ENCODE results near the gene TEX11. TPM values are rescaled to one million over a fixed set of nuclear protein-coding genes. Genes with fewer than 3 reads are reported as not detected.
"Not testable (repeated sequence)": the region's sequence is repeated elsewhere in the genome, so short reads cannot be mapped to it uniquely, and the experiment has no call there.

TEX11 gene
- total and polyA plus RNA-seq, 8 donors: 0.18 to 4.6 (median 1.6) TPM; not detected in 5

DNA sequence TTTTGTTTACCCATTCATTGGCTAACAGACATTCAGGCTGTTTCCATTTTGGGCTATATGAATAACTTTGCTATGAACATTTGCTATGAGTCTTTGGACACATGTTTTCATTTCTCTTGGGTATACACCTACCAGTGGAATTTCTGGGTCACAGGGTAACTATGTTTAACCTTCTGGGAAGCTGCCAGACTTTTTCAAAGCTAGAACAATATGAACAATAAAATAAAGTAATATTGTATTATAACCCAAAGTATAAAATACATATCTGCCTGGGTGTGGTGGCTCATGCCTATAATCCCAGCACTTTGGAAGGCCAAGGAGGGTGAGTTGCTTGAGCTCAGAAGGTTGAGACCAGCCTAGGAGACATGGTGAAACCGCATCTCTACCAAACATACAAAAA lies 373.3 kb downstream of the TEX11 start:
- WGBS, 5 donors: 44 to 73% (median 62%) methylated on average over 1 of the region's 1 CpG
- Histone ChIP-seq H3K27ac (no peak overlapping the region), H3K9me3 (no peaks in the 10 kb centered on the region), H3K4me1 (no peaks in the 10 kb centered on the region), H3K4me3 (no peak overlapping the region), H3K36me3 (no peaks in the 10 kb centered on the region), H3K27me3 (no peaks in the 10 kb centered on the region)
- peak in 1 of 2 donors; percentile 6 for DNase-seq
- TF ChIP-seq, protein P1, sequence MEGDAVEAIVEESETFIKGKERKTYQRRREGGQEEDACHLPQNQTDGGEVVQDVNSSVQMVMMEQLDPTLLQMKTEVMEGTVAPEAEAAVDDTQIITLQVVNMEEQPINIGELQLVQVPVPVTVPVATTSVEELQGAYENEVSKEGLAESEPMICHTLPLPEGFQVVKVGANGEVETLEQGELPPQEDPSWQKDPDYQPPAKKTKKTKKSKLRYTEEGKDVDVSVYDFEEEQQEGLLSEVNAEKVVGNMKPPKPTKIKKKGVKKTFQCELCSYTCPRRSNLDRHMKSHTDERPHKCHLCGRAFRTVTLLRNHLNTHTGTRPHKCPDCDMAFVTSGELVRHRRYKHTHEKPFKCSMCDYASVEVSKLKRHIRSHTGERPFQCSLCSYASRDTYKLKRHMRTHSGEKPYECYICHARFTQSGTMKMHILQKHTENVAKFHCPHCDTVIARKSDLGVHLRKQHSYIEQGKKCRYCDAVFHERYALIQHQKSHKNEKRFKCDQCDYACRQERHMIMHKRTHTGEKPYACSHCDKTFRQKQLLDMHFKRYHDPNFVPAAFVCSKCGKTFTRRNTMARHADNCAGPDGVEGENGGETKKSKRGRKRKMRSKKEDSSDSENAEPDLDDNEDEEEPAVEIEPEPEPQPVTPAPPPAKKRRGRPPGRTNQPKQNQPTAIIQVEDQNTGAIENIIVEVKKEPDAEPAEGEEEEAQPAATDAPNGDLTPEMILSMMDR (IDR thresholded peaks at IDR 0.05): no peak
- TF ChIP-seq POLR2A (IDR thresholded peaks at IDR 0.05): no peak
- no peak for TF ChIP-seq EP300 (IDR thresholded peaks at IDR 0.05)
- TF ChIP-seq POLR2AphosphoS5 (IDR thresholded peaks at IDR 0.05): no peak
- intact Hi-C loops (cut with DNase I; ENCODE audit: low total_unique reads): no loop called here

DNA sequence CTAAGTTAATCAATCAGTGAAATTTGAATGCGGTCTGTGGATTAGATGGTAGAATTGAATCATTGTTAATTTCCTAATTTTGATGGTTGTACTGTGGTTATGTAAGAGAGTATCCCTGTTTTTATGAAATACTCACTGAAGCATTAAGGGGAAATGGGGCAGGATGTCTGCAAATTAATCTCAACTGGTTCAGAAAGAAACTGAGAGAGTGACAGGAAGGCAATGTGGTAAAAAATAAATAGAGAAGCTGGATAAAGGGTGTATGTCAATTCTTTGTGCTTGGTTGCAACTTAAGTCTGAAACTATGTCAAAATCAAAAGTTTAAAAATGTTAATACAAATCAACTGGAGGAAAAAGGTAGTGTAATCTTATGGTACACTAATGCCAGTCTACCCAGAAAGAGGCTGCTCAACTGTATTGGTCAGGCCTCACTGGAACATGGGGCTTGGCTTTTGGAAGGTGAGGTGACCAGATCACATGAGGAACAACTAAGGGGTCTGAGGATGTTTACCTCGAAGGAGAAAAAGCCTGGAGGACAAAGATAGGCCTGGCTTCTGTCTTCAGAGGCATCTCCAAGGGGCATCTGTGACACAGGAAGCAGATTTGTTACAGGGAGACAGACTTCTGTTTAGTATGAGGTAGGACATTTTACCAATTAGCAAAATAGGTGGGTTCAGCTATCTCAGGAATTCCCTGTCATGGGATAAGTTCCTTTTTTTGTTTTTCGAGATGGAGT lies 380.7 kb downstream of the TEX11 start:
- intact Hi-C loops (cut with DNase I; ENCODE audit: low total_unique reads): no loop called here
- Histone ChIP-seq H3K27me3 (no peaks in the 10 kb centered on the region), H3K27ac (no peak overlapping the region), H3K4me1 (peaks cover 0 to 6% (median 0%) of the 10 kb centered on the region in 4 donors), H3K36me3 (no peaks in the 10 kb centered on the region), H3K9me3 (no peaks in the 10 kb centered on the region), H3K4me3 (no peak overlapping the region)
- DNase-seq: no peak
- TF ChIP-seq POLR2A (IDR thresholded peaks at IDR 0.05) (no peak), POLR2AphosphoS5 (IDR thresholded peaks at IDR 0.05) (no peak), EP300 (IDR thresholded peaks at IDR 0.05) (no peak)
- TF ChIP-seq, protein P1 (IDR thresholded peaks at IDR 0.05): no peak
- 44 to 68% (median 61%) methylated on average over 3 of the region's 3 CpGs for WGBS, 5 donors

GRCh38 chrX:70527053-70527452 lies 381.5 kb downstream of the TEX11 start:
- no peak overlapping the region for H3K4me3 ChIP-seq
- TF ChIP-seq POLR2AphosphoS5 (IDR thresholded peaks at IDR 0.05): no peak
- TF ChIP-seq, protein P1 (IDR thresholded peaks at IDR 0.05): no peak
- no peak for TF ChIP-seq POLR2A (IDR thresholded peaks at IDR 0.05)
- no peak for TF ChIP-seq EP300 (IDR thresholded peaks at IDR 0.05)
- H3K27ac ChIP-seq: no peak overlapping the region

GRCh38 chrX:70525733-70526132 lies 382.8 kb downstream of the TEX11 start:
- Histone ChIP-seq H3K27me3 (no peaks in the 10 kb centered on the region), H3K4me1 (peaks cover 0 to 6% (median 0%) of the 10 kb centered on the region in 4 donors), H3K36me3 (no peaks in the 10 kb centered on the region), H3K27ac (peak overlapping the region in 4 of 5 donors; percentile 29 to 46 (median 44)), H3K9me3 (peaks cover 0 to 8% (median 3%) of the 10 kb centered on the region in 4 donors), H3K4me3 (no peak overlapping the region)
- WGBS, 5 donors: 33 to 47% (median 39%) methylated on average over 2 to 8 of the region's 8 CpGs
- TF ChIP-seq POLR2AphosphoS5 (IDR thresholded peaks at IDR 0.05): peak in 2 of 3 donors; percentile 61 to 62
- no peak for TF ChIP-seq POLR2A (IDR thresholded peaks at IDR 0.05)
- intact Hi-C loops (cut with DNase I; ENCODE audit: low total_unique reads): no loop called here
- peak; percentile 83 to 90 for DNase-seq

More at GRCh38 chrX:70527053-70527452, 381.5 kb downstream of the TEX11 start:
- H3K4me1 ChIP-seq: peaks cover 0 to 6% (median 0%) of the 10 kb centered on the region in 4 donors
- intact Hi-C loops (cut with DNase I; ENCODE audit: low total_unique reads): no loop called here
- DNase-seq: no peak
- no peaks in the 10 kb centered on the region for H3K27me3 ChIP-seq
- no peaks in the 10 kb centered on the region for H3K9me3 ChIP-seq
- H3K36me3 ChIP-seq: no peaks in the 10 kb centered on the region

DNA sequence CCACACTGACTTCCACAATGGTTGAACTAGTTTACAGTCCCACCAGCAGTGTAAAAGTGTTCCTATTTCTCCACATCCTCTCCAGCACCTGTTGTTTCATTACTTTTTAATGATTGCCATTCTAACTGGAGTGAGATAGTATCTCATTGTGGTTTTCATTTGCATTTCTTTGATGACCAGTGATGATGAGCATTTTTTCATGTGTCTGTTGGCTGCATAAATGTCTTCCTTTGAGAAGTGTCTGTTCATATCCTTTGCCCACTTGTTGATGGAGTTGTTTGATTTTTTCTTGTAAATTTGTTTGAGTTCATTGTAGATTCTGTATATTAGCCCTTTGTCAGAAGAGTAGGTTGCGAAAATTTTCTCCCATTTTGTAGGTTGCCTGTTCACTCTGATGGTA lies 392.8 kb downstream of the TEX11 start:
- H3K9me3 ChIP-seq: peaks cover 0 to 19% (median 10%) of the 10 kb centered on the region in 4 donors
- DNase-seq; intact Hi-C loops (cut with DNase I; ENCODE audit: low total_unique reads); H3K27me3 ChIP-seq; H3K4me3 ChIP-seq; H3K4me1 ChIP-seq; H3K36me3 ChIP-seq; H3K27ac ChIP-seq: not testable (repeated sequence)
- WGBS, 5 donors: 63 to 100% (median 72%) methylated on average over 1 of the region's 1 CpG

DNA sequence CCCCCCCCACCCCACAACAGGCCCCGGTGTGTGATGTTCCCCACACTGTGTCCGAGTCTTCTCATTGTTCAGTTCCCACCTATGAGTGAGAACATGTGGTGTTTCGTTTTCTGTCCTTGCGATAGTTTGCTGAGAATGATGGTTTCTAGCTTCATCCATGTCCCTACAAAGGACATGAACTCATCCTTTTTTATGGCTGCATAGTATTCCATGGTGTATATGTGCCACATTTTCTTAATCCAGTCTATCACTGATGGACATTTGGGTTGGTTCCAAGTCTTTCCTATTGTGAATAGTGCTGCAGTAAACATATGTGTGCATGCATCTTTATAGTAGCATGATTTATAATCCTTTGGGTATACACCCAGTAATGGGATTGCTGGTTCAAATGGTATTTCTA lies 393.2 kb downstream of the TEX11 start:
- H3K27me3 ChIP-seq; DNase-seq; intact Hi-C loops (cut with DNase I; ENCODE audit: low total_unique reads); H3K4me1 ChIP-seq; H3K36me3 ChIP-seq; H3K27ac ChIP-seq; H3K4me3 ChIP-seq: not testable (repeated sequence)
- WGBS, 5 donors: 89 to 98% (median 92%) methylated on average over 2 to 4 of the region's 4 CpGs
- H3K9me3 ChIP-seq: peaks cover 0 to 15% (median 7%) of the 10 kb centered on the region in 4 donors

All from stomach (tissue), 9 donors.